K562 (cell line): Measurements from ENCODE around the gene VPS33A. TPM values are rescaled to one million over a fixed set of nuclear protein-coding genes. Genes with fewer than 3 reads are reported as not detected.

Source experiments
- ATAC-seq: fragments of 200-7000 bp; cut with Tn5 transposase; 3 replicates; pipeline ENCODE4 v1.9.1; 2020; ENCODE audit warnings: moderate library complexity
- BruUV-seq: library from RNA; stranded (reverse); fragments of 400-500 nt; replicated peaks from 2 replicates; lab custom pipeline; 2021; lab: Mats Ljungman, UMichigan
- CTCF ChIA-PET: fragments of 300-600 bp; formaldehyde crosslinking; extraction: SDS; loops from one replicate; lab custom pipeline; 2021; ENCODE audit warnings: low intra/inter-chr PET ratio; lab: Yijun Ruan, JAX
- POLR2A ChIA-PET: fragments of 300-600, 350-650 bp; sonication (Branson Sonifier 250); formaldehyde crosslinking; extraction: SDS; loops from one replicate; lab custom pipeline; 2021; ENCODE audit warnings: antibody characterized with exemption, inconsistent platforms; lab: Yijun Ruan, JAX
- DNase-seq, 4 experiments: peaks; one replicate each; pipeline versions ENCODE4 v3.0.0 to v3.0.0-alpha.2; 2011 to 2018; ENCODE audit warnings: low spot score in 3 of 4, mixed read lengths in 3 of 4; ENCODE audit errors: extremely low read depth in 1 of 4
- FAIRE-seq: peaks from 2 replicates; lab custom pipeline; 2011; peaks lifted over from hg19 to GRCh38; lab: Jason Lieb, UNC
- H2AFZ ChIP-seq: 2 replicates; pipeline ENCODE4 v1.6.0; 2011; ENCODE audit warnings: low read depth, low read length, control low read depth, inconsistent platforms
- H3K27ac ChIP-seq: fragments of 200-600 bp; 3 replicates; pipeline ENCODE4 v1.8.0; 2011; ENCODE audit warnings: low read depth, mild to moderate bottlenecking, control low read depth, inconsistent platforms, low read length, moderate library complexity, mixed read lengths; ENCODE audit errors: extremely low read depth
- H3K27me3 ChIP-seq, 2 experiments: fragments of 300-600 bp in 1 of 2; 2 replicates in 1 of 2; 3 replicates in 1 of 2; pipeline versions ENCODE4 v1.6.0 to v1.8.0; 2011; ENCODE audit warnings: inconsistent platforms in 2 of 2, low read length in 2 of 2, mild to moderate bottlenecking in 1 of 2, mixed read lengths in 1 of 2, moderate library complexity in 1 of 2; ENCODE audit not compliant: control insufficient read depth in 2 of 2, insufficient read depth in 2 of 2
- H3K36me3 ChIP-seq: fragments of 300-600 bp; 3 replicates; pipeline ENCODE4 v1.8.0; 2011; ENCODE audit warnings: mild to moderate bottlenecking, low read length, inconsistent platforms; ENCODE audit not compliant: control insufficient read depth, insufficient read depth
- H3K4me1 ChIP-seq, 2 experiments: fragments of 200-600 bp in 1 of 2; replicated peaks in 1 of 2; 2 replicates in 1 of 2; 3 replicates in 1 of 2; pipeline versions ENCODE4 v1.5.1 to v1.8.0; 2011; ENCODE audit warnings: inconsistent platforms in 2 of 2, low read length in 2 of 2, mild to moderate bottlenecking in 1 of 2, mixed read lengths in 1 of 2, moderate library complexity in 1 of 2; ENCODE audit not compliant: control insufficient read depth in 2 of 2, insufficient read depth in 2 of 2
- H3K4me2 ChIP-seq: 2 replicates; pipeline ENCODE4 v1.6.1; 2011; ENCODE audit warnings: low read length, control low read depth, inconsistent platforms, mixed read lengths; ENCODE audit not compliant: insufficient read depth
- H3K4me3 ChIP-seq: fragments of 200-600 bp; sonication (generic), shearing (Covaris generic); 2 replicates; pipeline ENCODE4 v1.5.1; 2016; ENCODE audit warnings: control low read depth, inconsistent platforms
- H3K79me2 ChIP-seq: fragments of 200-600 bp; 3 replicates; pipeline ENCODE4 v1.8.0; 2011; ENCODE audit warnings: low read length, inconsistent platforms; ENCODE audit not compliant: control insufficient read depth, insufficient read depth
- H3K9ac ChIP-seq, 2 experiments: 2 replicates each; pipeline versions ENCODE4 v1.6.0 to v1.6.1; 2011; ENCODE audit warnings: low read depth in 2 of 2, low read length in 2 of 2, control low read depth in 1 of 2, inconsistent platforms in 1 of 2, mild to moderate bottlenecking in 1 of 2, mixed read lengths in 1 of 2; ENCODE audit not compliant: insufficient read depth in 1 of 2
- H3K9me1 ChIP-seq: one replicate; pipeline ENCODE4 v1.6.0; 2011; ENCODE audit warnings: inconsistent platforms, mild to moderate bottlenecking, low read length, moderate library complexity; ENCODE audit not compliant: control insufficient read depth, insufficient read depth
- H3K9me3 ChIP-seq: replicated peaks from 2 replicates; pipeline ENCODE4 v1.5.1; 2011; ENCODE audit warnings: low read depth, low read length, inconsistent platforms; ENCODE audit not compliant: control insufficient read depth, insufficient read depth
- H4K20me1 ChIP-seq: replicated peaks from 2 replicates; pipeline ENCODE4 v1.6.1; 2011; ENCODE audit warnings: low read length, inconsistent platforms, mixed read lengths; ENCODE audit not compliant: control insufficient read depth, insufficient read depth
- ATF3 ChIP-seq, 2 experiments: fragments of 450-650 bp in 1 of 2; sonication (generic) in 1 of 2; formaldehyde crosslinking in 1 of 2; IDR thresholded peaks in 1 of 2; conservative IDR thresholded peaks in 1 of 2; 2 replicates each; pipeline versions ENCODE4 v1.6.1 to v1.8.1; 2016 to 2023; ENCODE audit warnings: mild to moderate bottlenecking in 2 of 2, moderate library complexity in 2 of 2, inconsistent platforms in 1 of 2, missing genetic modification reagents in 1 of 2
- ILF3 ChIP-seq: fragments of 450-650 bp; IDR thresholded peaks from 2 replicates; pipeline ENCODE4 v1.6.1; 2018; ENCODE audit warnings: antibody characterized with exemption, mild to moderate bottlenecking, moderate library complexity, borderline replicate concordance
- JUN ChIP-seq, 2 experiments: sonication (generic) in 1 of 2; formaldehyde crosslinking in 1 of 2; IDR thresholded peaks; 2 replicates each; pipeline versions ENCODE4 v1.6.1 to v1.8.0; 2012 to 2022; ENCODE audit warnings: borderline replicate concordance in 2 of 2, mild to moderate bottlenecking in 2 of 2, improper control_type of control experiment in 1 of 2, low read depth in 1 of 2, low read length in 1 of 2, missing genetic modification reagents in 1 of 2
- JUND ChIP-seq, 2 experiments: IDR thresholded peaks; 2 replicates in 1 of 2; 3 replicates in 1 of 2; pipeline ENCODE4 v1.6.1; 2011; ENCODE audit warnings: borderline replicate concordance in 2 of 2, low read depth in 2 of 2, low read length in 2 of 2, improper control_type of control experiment in 1 of 2, missing biosample characterization in 1 of 2, missing genetic modification characterization in 1 of 2, missing genetic modification reagents in 1 of 2
- KLF1 ChIP-seq: fragments of 450-650 bp; IDR thresholded peaks from 2 replicates; pipeline ENCODE4 v1.6.1; 2016; ENCODE audit warnings: missing genetic modification characterization, missing compliant biosample characterization
- MTA3 ChIP-seq: fragments of 450-650 bp; formaldehyde crosslinking; IDR thresholded peaks from 2 replicates; pipeline ENCODE4 v1.6.1; 2017; ENCODE audit warnings: mild to moderate bottlenecking, borderline replicate concordance
- NKRF ChIP-seq: fragments of 450-650 bp; IDR thresholded peaks from 2 replicates; pipeline ENCODE4 v1.6.1; 2016; ENCODE audit warnings: borderline replicate concordance
- POLR2A ChIP-seq: fragments of 450-650 bp; conservative IDR thresholded peaks from 2 replicates; pipeline ENCODE4 v1.6.1; 2016
- RBM25 ChIP-seq: fragments of 200-400 bp; formaldehyde crosslinking; IDR thresholded peaks from 2 replicates; pipeline ENCODE4 v1.6.1; 2018; ENCODE audit warnings: low read length, low read depth, moderate library complexity; ENCODE audit not compliant: severe bottlenecking
- SIX5 ChIP-seq, 2 experiments: IDR thresholded peaks; 2 replicates each; pipeline ENCODE4 v1.6.1; 2011; ENCODE audit warnings: low read length in 2 of 2, borderline replicate concordance in 1 of 2, low read depth in 1 of 2, mild to moderate bottlenecking in 1 of 2, moderate library complexity in 1 of 2; ENCODE audit not compliant: insufficient read depth in 1 of 2
- TRIM24 ChIP-seq, 2 experiments: fragments of 450-650 bp; IDR thresholded peaks; 2 replicates each; pipeline ENCODE4 v1.6.1; 2016
- ZNF12 ChIP-seq: sonication (generic); formaldehyde crosslinking; IDR thresholded peaks from 2 replicates; pipeline ENCODE4 v1.4.0; 2020; ENCODE audit warnings: mild to moderate bottlenecking, missing genetic modification reagents
- ZNF174 ChIP-seq: fragments of 250-450 bp; sonication (Bioruptor Pico); IDR thresholded peaks from 2 replicates; pipeline ENCODE4 v1.4.0; 2020; ENCODE audit warnings: mild to moderate bottlenecking
- ZNF224 ChIP-seq: sonication (generic); formaldehyde crosslinking; IDR thresholded peaks from 2 replicates; pipeline ENCODE4 v1.8.0; 2022; ENCODE audit warnings: mild to moderate bottlenecking, missing genetic modification reagents
- ZNF644 ChIP-seq: fragments of 200-800 bp; sonication (Bioruptor generic); IDR thresholded peaks from 2 replicates; pipeline ENCODE4 v1.6.1; 2016; ENCODE audit warnings: low read depth, missing genetic modification characterization, missing compliant biosample characterization
- WGBS: fragments of 100-300 bp; shearing (Covaris generic); methylation state at CpG from one replicate; pipeline ENCODE4 v1.1.6; 2016; ENCODE audit warnings: low coverage, mixed read lengths; ENCODE audit not compliant: insufficient coverage; ENCODE audit errors: missing lambda C conversion rate; 5-methylcytosine and 5-hydroxymethylcytosine counted together
- in situ Hi-C: fragments of 300-500 bp; cut with MboI; formaldehyde crosslinking; loops from 4 replicates; pipeline ENCODE4 v1.15.0; 2018; ENCODE audit warnings: inconsistent platforms, mixed read lengths
- intact Hi-C: fragments of 100-400 bp; cut with micrococcal nuclease; formaldehyde crosslinking; loops from 2 replicates; pipeline ENCODE4 v1.14.2; 2022
- polyA plus RNA-seq, 8 experiments: library from polyadenylated mRNA; depleted of rRNA in 4 of 8; stranded (reverse) in 5 of 8; unstranded in 3 of 8; fragments of >200 nt; fragmentation: Nextera tagmentation in 2 of 8; fragmentation: Illumina TruSeq in 1 of 8; extraction: Ambion mirVana in 2 of 8; extraction: Trizol in 1 of 8; gene quantifications; 2 replicates each; pipeline versions ENCODE4 v1.2.1 to v1.2.3, GENCODE V29; 2011 to 2014; ENCODE audit warnings: inconsistent platforms in 1 of 8, missing spikeins in 1 of 8
- total RNA-seq, 7 experiments: library from RNA; depleted of rRNA in 6 of 7; stranded (reverse); fragments of >200 nt in 6 of 7; fragmentation: Illumina TruSeq in 2 of 7; extraction: Trizol in 2 of 7; gene quantifications; 2 replicates each; pipeline versions ENCODE4 v1.2.1 to v1.2.3, GENCODE V29; 2011 to 2021; ENCODE audit warnings: low replicate concordance in 1 of 7
- TF ChIP-seq, protein P1 (sequence below): fragments of 250-450 bp; sonication (Bioruptor Pico); IDR thresholded peaks from 2 replicates; pipeline ENCODE4 v1.5.0; 2021; ENCODE audit warnings: mild to moderate bottlenecking, borderline replicate concordance

The VPS33A gene
- total and polyA plus RNA-seq, 9 of the 15 experiments (the other 6 are each of a cell fraction or from before 2014, with no cell fraction given) = 10.6 to 34.3 (median 25.3) TPM

DNA sequence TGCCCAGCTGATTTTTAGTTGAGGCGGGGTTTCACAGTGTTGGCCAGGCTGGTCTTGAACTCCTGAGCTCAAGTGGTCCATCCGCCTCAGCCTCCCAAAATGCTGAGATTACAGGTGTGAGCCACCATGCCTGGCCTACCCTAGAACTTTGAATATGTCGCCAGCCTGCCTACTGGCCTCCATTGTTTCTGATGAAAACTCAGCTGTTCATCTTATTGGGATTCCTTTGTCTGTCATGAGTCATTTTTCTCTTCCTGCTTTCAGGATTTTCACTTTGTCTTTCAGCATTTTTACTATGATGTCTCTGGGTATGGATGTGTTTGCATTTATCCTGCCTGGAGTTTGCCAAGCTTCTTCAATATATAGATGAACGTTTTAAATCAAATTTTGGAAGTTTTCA, 70.9 kb downstream of the VPS33A start:
- no TSS peak for BruUV-seq
- no peak overlapping the region for H3K9ac ChIP-seq
- no peak overlapping the region for H3K4me3 ChIP-seq
- POLR2A ChIA-PET = interaction anchor here (0.7 kb wide), 1 partner anchor 26 kb away, joined by 3 read pairs; no protein-coding TSS in a partner anchor
- in situ Hi-C loops (no loop called here), intact Hi-C loops (no loop called here)
- H4K20me1 ChIP-seq = no peaks in the 10 kb centered on the region
- no peaks in the 10 kb centered on the region for H3K27me3 ChIP-seq
- no peaks in the 10 kb centered on the region for H3K36me3 ChIP-seq
- DNase-seq (no peak), FAIRE-seq (no peak), ATAC-seq (no peak)
- peaks cover 14% of the 10 kb centered on the region for H3K9me3 ChIP-seq
- no peaks in the 10 kb centered on the region for H3K79me2 ChIP-seq
- 73% methylated on average over 4 of the region's 4 CpGs for WGBS
- no peak overlapping the region for H3K27ac ChIP-seq
- CTCF ChIA-PET = no interaction called here
- no peak overlapping the region for H2AFZ ChIP-seq
- peaks cover 23 to 28% of the 10 kb centered on the region in 2 experiments for H3K4me1 ChIP-seq
- no peaks in the 10 kb centered on the region for H3K9me1 ChIP-seq
- no peak overlapping the region for H3K4me2 ChIP-seq
- TF ChIP-seq MTA3 (peak; percentile 24; the same call in 1 of the 2 replicates), SIX5 (IDR thresholded peaks at IDR 0.05; ENCODE audit: borderline replicate concordance in 1 of 2, insufficient read depth in 1 of 2, low read depth in 1 of 2, low read length in 2 of 2) (no peak), POLR2A (no peak), TRIM24 (IDR thresholded peaks at IDR 0.05) (peak; percentile 83 to 91), ZNF174 (CRISPR knock-in tag) (no peak), JUND (IDR thresholded peaks at IDR 0.05; ENCODE audit: borderline replicate concordance, low read depth, low read length) (peak; percentile 26; the same call in 1 of the 2 replicates), JUND (tag; IDR thresholded peaks at IDR 0.05; ENCODE audit: borderline replicate concordance, low read depth, low read length) (no peak), KLF1 (tag) (no peak), JUN (IDR thresholded peaks at IDR 0.05; ENCODE audit: borderline replicate concordance, low read depth, low read length) (0 out of 2 replicates have a peak, but pooled peaks have one; percentile 28), JUN (CRISPR knock-in tag; IDR thresholded peaks at IDR 0.05; ENCODE audit: borderline replicate concordance) (no peak), ILF3 (no peak), ZNF12 (CRISPR knock-in tag) (no peak), ZNF224 (CRISPR knock-in tag) (no peak), NKRF (no peak), ZNF644 (tag) (no peak), RBM25 (no peak), ATF3 (IDR thresholded peaks at IDR 0.05) (peak; percentile 72), ATF3 (CRISPR knock-in tag; conservative IDR thresholded peaks at IDR 0.05) (no peak)
- TF ChIP-seq, protein P1, sequence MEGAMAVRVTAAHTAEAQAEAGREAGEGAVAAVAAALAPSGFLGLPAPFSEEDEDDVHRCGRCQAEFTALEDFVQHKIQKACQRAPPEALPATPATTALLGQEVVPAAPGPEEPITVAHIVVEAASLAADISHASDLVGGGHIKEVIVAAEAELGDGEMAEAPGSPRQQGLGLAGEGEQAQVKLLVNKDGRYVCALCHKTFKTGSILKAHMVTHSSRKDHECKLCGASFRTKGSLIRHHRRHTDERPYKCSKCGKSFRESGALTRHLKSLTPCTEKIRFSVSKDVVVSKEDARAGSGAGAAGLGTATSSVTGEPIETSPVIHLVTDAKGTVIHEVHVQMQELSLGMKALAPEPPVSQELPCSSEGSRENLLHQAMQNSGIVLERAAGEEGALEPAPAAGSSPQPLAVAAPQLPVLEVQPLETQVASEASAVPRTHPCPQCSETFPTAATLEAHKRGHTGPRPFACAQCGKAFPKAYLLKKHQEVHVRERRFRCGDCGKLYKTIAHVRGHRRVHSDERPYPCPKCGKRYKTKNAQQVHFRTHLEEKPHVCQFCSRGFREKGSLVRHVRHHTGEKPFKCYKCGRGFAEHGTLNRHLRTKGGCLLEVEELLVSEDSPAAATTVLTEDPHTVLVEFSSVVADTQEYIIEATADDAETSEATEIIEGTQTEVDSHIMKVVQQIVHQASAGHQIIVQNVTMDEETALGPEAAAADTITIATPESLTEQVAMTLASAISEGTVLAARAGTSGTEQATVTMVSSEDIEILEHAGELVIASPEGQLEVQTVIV = no peak
